ENCODE measurements around the gene WWC2. TPM values are rescaled to one million over a fixed set of nuclear protein-coding genes. Genes with fewer than 3 reads are reported as not detected.

The WWC2 gene
- total RNA-seq, 1 donor from 2014 or later: 24.6 TPM

DNA sequence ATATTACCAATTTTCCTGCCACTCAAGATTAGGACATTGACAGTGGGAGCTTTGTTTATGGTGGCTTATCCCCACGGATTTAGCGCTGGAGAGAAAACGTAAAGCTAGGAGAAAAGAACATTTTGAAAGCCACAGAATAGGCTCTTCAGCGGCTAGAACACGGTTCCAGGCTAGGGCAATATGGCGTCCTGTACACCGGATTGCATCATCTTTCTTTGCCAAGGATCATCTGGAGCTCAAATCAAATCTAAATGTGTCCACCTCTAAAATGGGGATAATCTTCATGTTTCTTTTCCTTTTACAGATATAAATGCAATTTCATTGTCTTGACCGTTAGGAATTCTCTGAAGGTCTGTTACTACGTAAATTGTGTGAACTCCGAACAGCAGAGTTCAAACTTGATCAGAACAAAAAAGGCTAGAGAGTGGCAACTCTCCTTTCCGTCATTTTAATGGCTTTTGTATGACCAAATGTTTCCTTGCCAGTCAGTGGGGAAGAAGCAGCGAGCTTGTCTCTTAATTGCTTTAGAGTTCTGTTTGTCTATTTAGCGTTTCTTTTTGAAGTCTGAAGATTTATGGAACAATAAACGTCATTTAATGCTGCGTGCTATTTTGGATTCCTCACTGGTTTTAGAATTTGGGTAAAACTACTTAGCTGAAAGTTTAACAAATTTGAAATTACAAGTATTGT, 2.6 kb upstream of the WWC2 start:
- no peak for DNase-seq (ENCODE audit: extremely low spot score, unreplicated experiment)
- TF ChIP-seq, protein P1, sequence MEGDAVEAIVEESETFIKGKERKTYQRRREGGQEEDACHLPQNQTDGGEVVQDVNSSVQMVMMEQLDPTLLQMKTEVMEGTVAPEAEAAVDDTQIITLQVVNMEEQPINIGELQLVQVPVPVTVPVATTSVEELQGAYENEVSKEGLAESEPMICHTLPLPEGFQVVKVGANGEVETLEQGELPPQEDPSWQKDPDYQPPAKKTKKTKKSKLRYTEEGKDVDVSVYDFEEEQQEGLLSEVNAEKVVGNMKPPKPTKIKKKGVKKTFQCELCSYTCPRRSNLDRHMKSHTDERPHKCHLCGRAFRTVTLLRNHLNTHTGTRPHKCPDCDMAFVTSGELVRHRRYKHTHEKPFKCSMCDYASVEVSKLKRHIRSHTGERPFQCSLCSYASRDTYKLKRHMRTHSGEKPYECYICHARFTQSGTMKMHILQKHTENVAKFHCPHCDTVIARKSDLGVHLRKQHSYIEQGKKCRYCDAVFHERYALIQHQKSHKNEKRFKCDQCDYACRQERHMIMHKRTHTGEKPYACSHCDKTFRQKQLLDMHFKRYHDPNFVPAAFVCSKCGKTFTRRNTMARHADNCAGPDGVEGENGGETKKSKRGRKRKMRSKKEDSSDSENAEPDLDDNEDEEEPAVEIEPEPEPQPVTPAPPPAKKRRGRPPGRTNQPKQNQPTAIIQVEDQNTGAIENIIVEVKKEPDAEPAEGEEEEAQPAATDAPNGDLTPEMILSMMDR (conservative IDR thresholded peaks at IDR 0.05): no peak
- Mint-ChIP-seq H3K27ac (peak overlapping the region; percentile 83), H3K36me3 (no peaks in the 10 kb centered on the region), H3K27me3 (peaks cover 25% of the 10 kb centered on the region), H3K9me3 (no peaks in the 10 kb centered on the region), H3K4me3 (peak overlapping the region; percentile 79), H3K4me1 (ENCODE audit: unreplicated experiment) (peaks cover 17% of the 10 kb centered on the region)

GRCh38 chr4:183097231-183098018, 1.6 kb upstream of the WWC2 start:
- peaks cover 27% of the 10 kb centered on the region for H3K4me1 Mint-ChIP-seq (ENCODE audit: unreplicated experiment)
- H3K9me3 Mint-ChIP-seq: no peaks in the 10 kb centered on the region
- H3K27ac Mint-ChIP-seq: peak overlapping the region; percentile 83
- peak overlapping the region; percentile 84 for H3K4me3 Mint-ChIP-seq
- no peak for DNase-seq (ENCODE audit: extremely low spot score, unreplicated experiment)
- peaks cover 25% of the 10 kb centered on the region for H3K27me3 Mint-ChIP-seq
- TF ChIP-seq, protein P1 (conservative IDR thresholded peaks at IDR 0.05): no peak
- H3K36me3 Mint-ChIP-seq: no peaks in the 10 kb centered on the region

DNA sequence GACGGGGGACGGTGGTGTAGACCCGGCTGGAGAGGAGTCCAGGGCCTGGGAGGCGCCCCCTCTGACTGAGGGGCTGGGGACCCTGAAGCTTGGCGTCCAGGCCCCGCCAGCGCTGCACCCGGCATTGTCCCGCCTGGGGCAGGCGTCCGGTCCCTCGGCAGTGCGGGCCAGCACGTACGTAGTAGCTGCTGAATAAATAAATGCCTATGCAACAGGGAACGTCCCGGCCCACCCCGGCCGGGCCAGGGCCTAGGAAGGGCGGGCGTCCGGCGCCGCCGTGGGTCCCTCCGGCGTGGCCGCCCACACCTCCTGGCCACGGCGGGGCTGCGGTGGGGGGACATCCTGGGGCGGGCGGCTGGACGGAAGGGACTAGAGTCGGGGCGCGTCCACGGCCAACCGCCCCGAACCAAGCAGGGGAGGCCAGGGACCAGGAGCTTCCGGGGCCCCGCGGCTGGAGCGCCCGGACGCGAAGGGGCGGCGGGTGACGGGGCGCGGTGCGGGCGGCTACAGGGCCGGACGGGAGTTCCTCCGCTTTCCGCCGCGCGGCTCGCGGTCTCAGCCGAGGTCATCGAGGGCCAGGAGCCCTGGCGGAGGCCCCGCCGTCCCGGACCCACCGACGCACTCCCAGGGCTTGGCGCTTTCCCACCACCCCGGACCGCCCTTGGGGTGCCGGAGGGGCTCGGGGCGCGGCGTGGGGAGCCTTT, 886 bp upstream of the WWC2 start:
- Mint-ChIP-seq H3K9me3 (no peaks in the 10 kb centered on the region), H3K36me3 (no peaks in the 10 kb centered on the region), H3K27me3 (peaks cover 25% of the 10 kb centered on the region), H3K27ac (peak overlapping the region; percentile 75), H3K4me3 (peak overlapping the region; percentile 84), H3K4me1 (ENCODE audit: unreplicated experiment) (peaks cover 27% of the 10 kb centered on the region)
- peak; percentile 76 for DNase-seq (ENCODE audit: extremely low spot score, unreplicated experiment)
- TF ChIP-seq, protein P1 (conservative IDR thresholded peaks at IDR 0.05): no peak

DNA sequence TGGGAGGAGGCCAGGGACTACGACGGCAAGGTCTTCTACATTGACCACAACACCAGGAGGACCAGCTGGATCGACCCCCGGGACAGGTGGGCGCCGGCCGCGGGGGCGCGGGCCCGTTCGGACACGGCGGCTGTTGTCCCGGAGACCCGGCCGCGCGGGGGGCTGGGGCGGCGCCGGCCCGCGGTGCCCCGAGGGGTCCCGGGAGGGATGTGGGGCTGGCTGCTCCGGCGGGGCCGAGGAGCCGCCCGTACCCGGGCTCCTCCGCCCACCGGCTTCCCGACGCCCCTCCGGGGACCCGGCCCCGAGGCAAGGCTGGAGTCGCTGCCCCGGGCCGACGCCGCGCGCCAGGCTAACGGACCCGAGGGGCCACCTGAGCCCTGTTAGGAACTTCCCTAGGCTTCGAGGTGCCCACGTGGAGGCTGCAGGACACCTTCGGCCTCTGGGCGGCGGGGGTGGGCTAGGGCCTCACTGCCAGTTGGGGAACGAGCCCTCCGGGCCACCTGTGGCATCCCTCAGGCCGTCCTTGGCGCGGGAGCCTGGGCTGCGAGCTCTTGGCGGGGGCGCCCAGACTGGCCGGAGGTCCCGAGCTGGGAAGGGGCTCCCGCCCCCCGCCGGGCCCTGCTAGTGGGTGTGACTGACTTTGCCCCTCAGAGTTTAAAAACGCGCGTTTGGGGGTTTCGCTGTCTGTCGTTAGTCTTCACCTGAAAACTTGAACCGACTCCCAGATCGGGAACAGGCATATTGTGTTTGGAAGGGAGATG, 660 bp downstream of the WWC2 start:
- Mint-ChIP-seq H3K4me3 (peak overlapping the region; percentile 88), H3K9me3 (no peaks in the 10 kb centered on the region), H3K36me3 (no peaks in the 10 kb centered on the region), H3K4me1 (ENCODE audit: unreplicated experiment) (peaks cover 25% of the 10 kb centered on the region), H3K27ac (peak overlapping the region; percentile 53), H3K27me3 (peaks cover 23% of the 10 kb centered on the region)
- TF ChIP-seq, protein P1 (conservative IDR thresholded peaks at IDR 0.05): peak; percentile 36
- DNase-seq (ENCODE audit: extremely low spot score, unreplicated experiment): peak; percentile 76

DNA sequence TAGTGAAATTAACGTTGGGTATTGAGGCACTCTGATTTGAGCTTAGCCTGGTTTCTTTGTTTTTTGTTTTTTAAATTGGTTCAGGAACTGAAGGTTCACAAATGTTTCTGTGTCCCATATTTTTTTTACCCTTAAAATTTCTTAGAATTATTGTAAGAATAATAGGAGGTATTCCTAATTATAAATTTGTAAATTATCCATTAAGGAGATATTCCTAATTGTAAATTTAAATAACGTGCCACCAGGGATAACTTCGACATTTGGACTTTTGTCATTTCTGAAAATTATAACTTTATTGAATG, 1.2 kb downstream of the WWC2 start:
- no peak for DNase-seq (ENCODE audit: extremely low spot score, unreplicated experiment)
- Mint-ChIP-seq H3K4me1 (ENCODE audit: unreplicated experiment) (peaks cover 20% of the 10 kb centered on the region), H3K27me3 (peaks cover 18% of the 10 kb centered on the region), H3K27ac (peak overlapping the region; percentile 53), H3K9me3 (no peaks in the 10 kb centered on the region), H3K4me3 (peak overlapping the region; percentile 88), H3K36me3 (no peaks in the 10 kb centered on the region)
- TF ChIP-seq, protein P1 (conservative IDR thresholded peaks at IDR 0.05): no peak

All from type B pancreatic cell (in vitro differentiated cells).